ENCODE data around the gene FHOD1. TPM values are rescaled to one million over a fixed set of nuclear protein-coding genes. Genes with fewer than 3 reads are reported as not detected.
A peak's percentile ranks its signal among the peaks of the same experiment; 100 is the strongest.

FHOD1 gene
- total RNA-seq, 2 experiments from 2014 or later, result 16.5 to 55.0 TPM

DNA sequence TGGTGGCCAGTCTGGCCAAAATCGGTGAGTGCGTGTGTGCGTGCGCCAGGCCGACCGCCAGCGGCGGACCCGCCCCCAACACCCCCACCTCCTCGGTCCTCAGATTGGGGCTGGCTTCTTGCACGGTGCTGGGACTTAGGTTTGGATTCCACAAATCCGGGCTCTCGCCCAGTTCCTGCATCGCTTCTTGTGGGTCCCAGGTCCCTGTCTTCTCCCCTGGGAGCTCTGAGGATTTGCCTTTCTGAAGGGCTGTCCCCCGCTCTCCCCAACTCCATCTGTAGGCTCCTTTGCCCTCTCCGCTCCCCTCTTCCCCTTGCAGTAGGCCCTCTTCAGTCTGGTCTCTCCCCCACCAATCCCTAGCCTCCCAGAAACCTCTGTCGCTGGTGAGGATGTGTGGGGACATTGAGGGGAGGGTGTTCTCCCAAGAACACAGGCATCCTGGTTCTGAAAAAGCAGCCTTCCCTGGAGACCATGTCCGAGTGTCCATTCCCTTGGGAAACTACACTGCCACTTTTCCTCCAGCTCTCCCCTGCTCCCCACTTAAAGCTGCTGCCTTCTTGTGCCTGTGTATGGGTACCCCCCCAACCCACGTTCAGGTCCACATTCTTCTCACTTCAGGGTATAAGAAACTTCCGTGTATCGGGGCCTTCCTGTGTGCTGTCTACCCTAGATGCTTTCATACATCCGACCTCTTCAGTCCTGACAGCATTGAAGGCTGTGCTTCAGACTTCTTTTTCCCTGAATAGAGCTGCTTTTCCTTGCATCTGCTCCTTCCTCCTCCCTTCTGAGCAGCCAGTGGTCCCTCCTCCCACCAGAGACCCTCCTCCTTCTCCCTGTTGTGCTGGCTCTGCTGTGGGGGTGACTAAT, 2.1 kb upstream of the FHOD1 start:
- Histone ChIP-seq H4K20me1 (ENCODE audit: insufficient read depth, low read length) (no peaks in the 10 kb centered on the region), H3K36me3 (ENCODE audit: insufficient read depth, low read length) (no peaks in the 10 kb centered on the region), H3K4me2 (ENCODE audit: low read length) (peak overlapping the region; percentile 94), H3K27ac (ENCODE audit: low read depth, low read length, poor library complexity, severe bottlenecking) (no peak overlapping the region), H3K4me1 (ENCODE audit: insufficient read depth, low read length, poor library complexity, severe bottlenecking) (peaks cover 33% of the 10 kb centered on the region), H3K9me3 (ENCODE audit: low read length) (no peaks in the 10 kb centered on the region), H3K79me2 (ENCODE audit: insufficient read depth, low read depth, low read length) (no peaks in the 10 kb centered on the region; the same call in 1 of the 2 replicates), H3K4me3 (ENCODE audit: low read depth, low read length, poor library complexity, severe bottlenecking) (peak overlapping the region; percentile 86), H2AFZ (ENCODE audit: low read length) (no peak overlapping the region; the same call in 1 of the 2 replicates), H3K9me2 (ENCODE audit: insufficient read depth, low read length) (no peaks in the 10 kb centered on the region)
- POLR2A ChIA-PET, result interaction anchor here (0.7 to 1.7 kb wide), 2 partner anchors 11 to 24 kb away, joined by 3 to 6 read pairs; partner anchors contain the start of gene TMEM208
- no TSS peak for BruUV-seq (replicated peaks)
- DNase-seq (ENCODE audit: low spot score), result no peak
- TF ChIP-seq EZH2phosphoT487 (IDR thresholded peaks at IDR 0.05; ENCODE audit: borderline replicate concordance, low read depth, low read length), result no peak
- TF ChIP-seq, protein P1, sequence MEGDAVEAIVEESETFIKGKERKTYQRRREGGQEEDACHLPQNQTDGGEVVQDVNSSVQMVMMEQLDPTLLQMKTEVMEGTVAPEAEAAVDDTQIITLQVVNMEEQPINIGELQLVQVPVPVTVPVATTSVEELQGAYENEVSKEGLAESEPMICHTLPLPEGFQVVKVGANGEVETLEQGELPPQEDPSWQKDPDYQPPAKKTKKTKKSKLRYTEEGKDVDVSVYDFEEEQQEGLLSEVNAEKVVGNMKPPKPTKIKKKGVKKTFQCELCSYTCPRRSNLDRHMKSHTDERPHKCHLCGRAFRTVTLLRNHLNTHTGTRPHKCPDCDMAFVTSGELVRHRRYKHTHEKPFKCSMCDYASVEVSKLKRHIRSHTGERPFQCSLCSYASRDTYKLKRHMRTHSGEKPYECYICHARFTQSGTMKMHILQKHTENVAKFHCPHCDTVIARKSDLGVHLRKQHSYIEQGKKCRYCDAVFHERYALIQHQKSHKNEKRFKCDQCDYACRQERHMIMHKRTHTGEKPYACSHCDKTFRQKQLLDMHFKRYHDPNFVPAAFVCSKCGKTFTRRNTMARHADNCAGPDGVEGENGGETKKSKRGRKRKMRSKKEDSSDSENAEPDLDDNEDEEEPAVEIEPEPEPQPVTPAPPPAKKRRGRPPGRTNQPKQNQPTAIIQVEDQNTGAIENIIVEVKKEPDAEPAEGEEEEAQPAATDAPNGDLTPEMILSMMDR (conservative IDR thresholded peaks at IDR 0.05; ENCODE audit: low read length), result no peak
- intact Hi-C loops (cut with micrococcal nuclease; ENCODE audit: unreplicated experiment), result no loop called here
- CTCF ChIA-PET (ENCODE audit: unreplicated experiment), result interaction anchor here (0.5 to 1.0 kb wide), 2 partner anchors 9 to 23 kb away, joined by 3 read pairs; partner anchors contain the start of gene TMEM208

DNA sequence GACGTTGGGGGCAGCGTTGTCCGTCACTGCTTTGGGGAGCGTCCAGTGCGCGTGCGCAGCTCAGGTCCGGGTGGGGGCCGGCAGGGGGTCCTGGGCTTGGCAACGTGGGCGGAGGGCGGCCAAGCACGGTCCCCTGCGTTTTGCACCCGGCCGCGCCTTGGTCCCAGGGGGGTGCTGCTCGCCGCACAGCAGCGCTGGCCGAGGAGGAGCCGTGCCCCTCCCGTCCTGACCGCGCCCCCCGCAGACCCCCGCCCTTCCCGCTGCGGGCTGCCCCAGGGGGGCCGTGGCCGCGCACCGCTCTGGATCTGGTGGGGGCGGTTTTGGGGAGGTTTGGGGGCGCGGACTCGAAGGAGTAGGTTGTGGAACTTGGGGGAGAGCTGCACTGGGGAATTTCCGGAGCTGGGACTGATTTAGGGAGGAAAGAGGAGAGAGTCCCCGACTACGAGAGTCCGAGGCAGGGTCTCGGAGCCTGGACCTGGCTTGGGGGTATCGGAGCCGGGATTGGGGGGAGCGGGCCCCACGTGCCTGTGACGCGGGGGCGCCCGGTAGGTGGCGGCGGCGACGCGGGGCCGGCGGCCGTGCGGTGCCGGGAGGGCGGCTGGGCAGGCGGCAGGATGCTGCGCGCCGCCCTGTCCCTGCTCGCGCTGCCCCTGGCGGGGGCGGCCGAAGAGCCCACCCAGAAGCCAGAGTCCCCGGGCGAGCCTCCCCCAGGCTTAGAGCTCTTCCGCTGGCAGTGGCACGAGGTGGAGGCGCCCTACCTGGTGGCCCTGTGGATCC, 1.3 kb upstream of the FHOD1 start, which contains the start of gene SLC9A5:
SLC9A5 (plus strand) TSS at position 579 of the 777 bp plus-strand sequence; CDS start at position 615, 36 bp downstream.
- DNase-seq (ENCODE audit: low spot score), result peak; percentile 32
- intact Hi-C loops (cut with micrococcal nuclease; ENCODE audit: unreplicated experiment), result no loop called here
- peak within 1 kb of the TSS; percentile 53; the same call in 1 of the 2 replicates for H2AFZ ChIP-seq (ENCODE audit: low read length)

More for the DNA sequence above, 1.3 kb upstream of the FHOD1 start, which contains the start of gene SLC9A5:
- no TSS peak for BruUV-seq (replicated peaks)
- ChIA-PET CTCF (ENCODE audit: unreplicated experiment) (interaction anchor here (1.0 kb wide), 1 partner anchor 9 kb away, joined by 3 read pairs; no protein-coding TSS in a partner anchor), POLR2A (interaction anchor here (0.7 to 1.7 kb wide), 3 partner anchors 12 to 233 kb away, joined by 3 to 6 read pairs (median 3); partner anchors contain the start of genes ATP6V0D1 and TMEM208)
- Histone ChIP-seq H3K4me1 (ENCODE audit: insufficient read depth, low read length, poor library complexity, severe bottlenecking) (peaks cover 42% of the 10 kb centered on the region), H3K9me3 (ENCODE audit: low read length) (no peaks in the 10 kb centered on the region), H3K9me2 (ENCODE audit: insufficient read depth, low read length) (no peaks in the 10 kb centered on the region), H3K27ac (ENCODE audit: low read depth, low read length, poor library complexity, severe bottlenecking) (peak within 1 kb of the TSS; percentile 6), H3K36me3 (ENCODE audit: insufficient read depth, low read length) (no peaks in the 10 kb centered on the region), H3K4me2 (ENCODE audit: low read length) (peak within 1 kb of the TSS; percentile 94), H4K20me1 (ENCODE audit: insufficient read depth, low read length) (no peaks in the 10 kb centered on the region), H3K4me3 (ENCODE audit: low read depth, low read length, poor library complexity, severe bottlenecking) (peak within 1 kb of the TSS; percentile 86), H3K79me2 (ENCODE audit: insufficient read depth, low read depth, low read length) (no peaks in the 10 kb centered on the region; the same call in 1 of the 2 replicates)
- no peak for TF ChIP-seq EZH2phosphoT487 (IDR thresholded peaks at IDR 0.05; ENCODE audit: borderline replicate concordance, low read depth, low read length)
- TF ChIP-seq, protein P1 (conservative IDR thresholded peaks at IDR 0.05; ENCODE audit: low read length), result no peak

Data from OCI-LY7 (cell line).